Raji (cell line): ENCODE data around the gene NSMF.

ENCODE experiments used
- POLR2A ChIP-seq: IDR thresholded peaks from 2 replicates; pipeline ENCODE4 v1.6.1; 2011; ENCODE audit warnings: low read depth, low read length, control low read depth; ENCODE audit not compliant: insufficient read depth

NSMF gene

GRCh38 chr9:137485343-137486140, 26.4 kb upstream of the NSMF start:
- no peak for TF ChIP-seq POLR2A

- TF ChIP-seq POLR2A: no peak
These were observed 25.6 kb upstream of the NSMF start for GRCh38 chr9:137484551-137485315.

- no peak for TF ChIP-seq POLR2A
These were observed 23.1 kb upstream of the NSMF start for GRCh38 chr9:137482094-137482781.

DNA sequence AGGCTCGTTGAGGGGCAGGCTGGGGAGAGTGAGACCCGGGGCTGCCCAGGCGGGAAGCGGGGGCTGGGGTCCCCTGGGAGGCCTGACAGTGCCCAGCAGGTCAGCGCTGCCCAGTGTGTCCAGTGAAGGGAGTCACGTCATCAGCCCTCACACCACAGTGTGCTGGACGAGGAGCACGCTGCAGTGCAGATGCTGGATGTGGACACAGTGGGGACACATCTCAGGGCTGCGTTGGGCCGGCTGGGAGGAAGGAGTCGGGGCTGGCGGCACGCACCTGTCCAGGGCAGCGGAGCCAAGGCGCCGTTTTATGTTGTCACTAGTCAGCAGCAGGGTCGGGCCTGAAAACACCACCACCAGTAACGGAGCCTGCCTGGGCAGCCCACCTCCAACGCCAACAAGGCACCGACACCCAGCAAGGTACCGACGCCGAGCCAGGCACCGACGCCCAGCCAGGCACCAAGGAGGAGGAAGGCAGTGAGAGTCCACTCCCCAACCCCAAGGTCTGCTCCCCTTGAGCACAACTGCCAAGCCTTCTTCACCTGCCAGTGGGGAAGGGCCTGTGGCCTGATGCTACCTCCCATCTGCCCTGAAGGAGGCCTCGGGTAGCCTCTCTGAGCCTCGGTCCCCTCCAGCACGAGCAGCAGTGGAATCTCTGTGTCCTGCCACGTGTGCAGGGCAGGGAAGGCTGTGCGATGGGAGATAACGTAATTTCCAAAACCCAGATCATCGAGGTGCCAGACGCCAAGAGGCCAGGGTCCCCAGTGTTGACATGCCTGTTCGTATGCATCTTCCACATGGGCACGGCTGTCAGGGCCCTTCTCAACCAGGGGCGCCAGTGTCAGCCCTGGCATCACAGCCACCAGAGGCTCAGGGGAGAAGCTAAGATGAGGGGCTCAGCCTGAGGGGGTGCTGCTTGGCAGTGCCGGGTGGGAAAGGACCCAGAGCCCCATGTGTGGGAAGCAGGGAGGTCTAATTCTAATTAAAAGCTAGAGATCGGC, 21.9 kb upstream of the NSMF start:
- TF ChIP-seq POLR2A: no peak

DNA sequence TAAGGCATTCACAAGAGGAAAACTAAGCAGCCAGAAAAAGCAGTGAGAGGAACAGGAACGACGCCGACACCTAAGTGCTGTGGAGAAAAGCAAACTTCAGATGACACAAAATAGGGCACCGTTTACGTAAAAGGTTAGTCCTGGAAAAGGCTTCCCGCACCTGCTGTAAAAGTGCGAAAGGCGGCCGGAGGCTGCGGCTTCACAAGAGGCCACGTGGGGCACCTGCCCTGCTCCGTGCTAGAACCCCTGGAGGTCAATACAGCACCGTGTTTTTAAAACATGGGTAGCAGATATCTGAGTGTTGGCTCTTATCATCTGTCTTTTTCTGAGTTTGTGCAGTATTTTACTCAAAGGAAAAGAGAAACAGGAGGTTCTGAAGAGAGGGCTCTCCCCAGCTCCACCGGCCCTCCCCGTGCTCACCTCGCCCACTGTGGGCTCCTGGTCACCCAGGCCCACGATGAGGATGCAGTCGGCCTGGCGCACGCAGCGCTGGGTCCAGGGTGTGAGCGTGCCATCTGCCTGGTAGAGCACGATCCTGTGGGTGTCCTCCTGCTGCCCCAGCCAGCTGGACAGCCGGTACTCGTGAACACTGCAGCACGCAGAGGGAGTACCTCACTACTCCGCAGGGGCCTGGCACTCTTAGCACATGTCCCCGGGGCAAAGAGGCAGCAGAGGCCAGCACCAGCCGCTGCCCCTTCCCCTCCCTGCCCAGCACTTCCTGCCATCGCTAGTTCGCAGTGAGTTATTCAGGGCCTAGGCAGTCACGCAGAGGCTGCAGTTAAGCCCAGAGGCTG, 21.0 kb upstream of the NSMF start:
- no peak for TF ChIP-seq POLR2A

- no peak for TF ChIP-seq POLR2A
These were observed 20.1 kb upstream of the NSMF start for GRCh38 chr9:137478962-137479861.

DNA sequence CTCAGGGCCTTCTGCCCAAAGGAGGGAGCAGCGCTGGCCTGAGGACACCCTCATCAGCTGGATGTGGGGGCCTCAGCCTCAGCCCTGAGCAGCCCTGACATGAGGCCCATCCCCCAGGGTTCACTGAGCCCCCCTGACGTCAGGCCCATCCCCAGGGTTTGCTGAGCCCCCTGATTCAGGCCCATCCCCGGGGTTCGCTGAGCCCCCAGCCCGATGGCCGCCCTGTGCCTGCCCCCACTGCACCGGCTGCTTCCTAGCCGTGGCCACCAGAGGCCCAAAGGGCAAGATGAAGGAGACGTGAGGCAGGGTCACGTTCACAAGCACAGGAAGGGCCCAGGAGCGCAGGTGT, 19.5 kb upstream of the NSMF start:
- TF ChIP-seq POLR2A: no peak

- no peak for TF ChIP-seq POLR2A
These were observed 18.9 kb upstream of the NSMF start for GRCh38 chr9:137477778-137478612.

GRCh38 chr9:137476856-137477255, 17.7 kb upstream of the NSMF start:
- no peak for TF ChIP-seq POLR2A

- no peak for TF ChIP-seq POLR2A
These were observed 16.5 kb upstream of the NSMF start for GRCh38 chr9:137475666-137476065.

GRCh38 chr9:137474271-137474670, 15.1 kb upstream of the NSMF start:
- no peak for TF ChIP-seq POLR2A

DNA sequence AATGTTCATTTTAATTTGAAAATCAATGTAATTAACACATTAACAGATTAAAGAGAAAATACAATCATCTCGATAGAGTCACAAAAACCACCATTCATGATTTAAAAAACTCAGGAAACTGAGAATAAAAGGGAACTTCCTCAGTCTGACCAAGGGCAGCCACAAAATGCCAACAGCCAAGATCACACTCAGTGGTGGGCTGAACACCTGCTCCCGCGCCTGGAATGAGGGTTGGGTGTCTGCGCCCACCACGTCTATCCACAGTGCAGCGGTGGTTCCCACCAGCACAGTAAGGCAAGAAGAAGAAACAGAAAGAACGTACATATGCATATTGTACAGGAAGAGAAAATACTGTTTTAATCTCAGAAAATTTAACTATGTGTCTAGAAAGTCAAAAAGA, 11.7 kb upstream of the NSMF start:
- TF ChIP-seq POLR2A: no peak
